OCI-LY3 (cell line): ENCODE results near the gene PLXNA3.

Experiments
- CTCF ChIP-seq: fragments of 200-600, 300-600 bp; sonication (generic); IDR thresholded peaks from 2 replicates; pipeline ENCODE4 v1.5.1; 2014; ENCODE audit warnings: antibody characterized with exemption, low read length, low read depth
- EZH2phosphoT487 ChIP-seq: fragments of 200-600 bp; shearing (Covaris generic); IDR thresholded peaks from 2 replicates; pipeline ENCODE4 v1.6.1; 2018; ENCODE audit warnings: antibody characterized with exemption, mixed run types, low read depth

GRCh38 chrX:154432210-154432609, 25.9 kb upstream of the PLXNA3 start:
- TF ChIP-seq CTCF (no peak), EZH2phosphoT487 (no peak)
